ENCODE measurements around the gene SLC25A21. TPM values are rescaled to one million over a fixed set of nuclear protein-coding genes. Genes with fewer than 3 reads are reported as not detected.

SLC25A21 gene
- total RNA-seq, 1 donor from 2014 or later: not detected

GRCh38 chr14:36664322-36665193, 507.8 kb downstream of the SLC25A21 start:
- Mint-ChIP-seq H3K27ac (no peak overlapping the region), H3K4me1 (peaks cover 26% of the 10 kb centered on the region), H3K4me3 (no peak overlapping the region), H3K36me3 (ENCODE audit: low read depth) (no peaks in the 10 kb centered on the region), H3K27me3 (peaks cover 71% of the 10 kb centered on the region), H3K9me3 (no peaks in the 10 kb centered on the region)
- intact Hi-C loops (cut with micrococcal nuclease): no loop called here
- no peak for ATAC-seq (ENCODE audit: low read depth)
- DNase-seq: no peak
- ChIA-PET POLR2A (no interaction called here), CTCF (no interaction called here)
- no peak for TF ChIP-seq CTCF (IDR thresholded peaks at IDR 0.05)

- intact Hi-C loops (cut with micrococcal nuclease): no loop called here
- ATAC-seq (ENCODE audit: low read depth) (no peak), DNase-seq (no peak)
- ChIA-PET CTCF (no interaction called here), POLR2A (interaction anchor here (0.6 kb wide), 1 partner anchor 26 kb away, joined by 3 read pairs; no protein-coding TSS in a partner anchor)
- peaks cover 80% of the 10 kb centered on the region for H3K27me3 Mint-ChIP-seq
- H3K4me1 Mint-ChIP-seq: peaks cover 26% of the 10 kb centered on the region
- H3K9me3 Mint-ChIP-seq: no peaks in the 10 kb centered on the region
- TF ChIP-seq CTCF (IDR thresholded peaks at IDR 0.05): no peak
- H3K27ac Mint-ChIP-seq: no peak overlapping the region
- no peak overlapping the region for H3K4me3 Mint-ChIP-seq
- no peaks in the 10 kb centered on the region for H3K36me3 Mint-ChIP-seq (ENCODE audit: low read depth)
Measured at GRCh38 chr14:36663404-36664321, 508.7 kb downstream of the SLC25A21 start.

DNA sequence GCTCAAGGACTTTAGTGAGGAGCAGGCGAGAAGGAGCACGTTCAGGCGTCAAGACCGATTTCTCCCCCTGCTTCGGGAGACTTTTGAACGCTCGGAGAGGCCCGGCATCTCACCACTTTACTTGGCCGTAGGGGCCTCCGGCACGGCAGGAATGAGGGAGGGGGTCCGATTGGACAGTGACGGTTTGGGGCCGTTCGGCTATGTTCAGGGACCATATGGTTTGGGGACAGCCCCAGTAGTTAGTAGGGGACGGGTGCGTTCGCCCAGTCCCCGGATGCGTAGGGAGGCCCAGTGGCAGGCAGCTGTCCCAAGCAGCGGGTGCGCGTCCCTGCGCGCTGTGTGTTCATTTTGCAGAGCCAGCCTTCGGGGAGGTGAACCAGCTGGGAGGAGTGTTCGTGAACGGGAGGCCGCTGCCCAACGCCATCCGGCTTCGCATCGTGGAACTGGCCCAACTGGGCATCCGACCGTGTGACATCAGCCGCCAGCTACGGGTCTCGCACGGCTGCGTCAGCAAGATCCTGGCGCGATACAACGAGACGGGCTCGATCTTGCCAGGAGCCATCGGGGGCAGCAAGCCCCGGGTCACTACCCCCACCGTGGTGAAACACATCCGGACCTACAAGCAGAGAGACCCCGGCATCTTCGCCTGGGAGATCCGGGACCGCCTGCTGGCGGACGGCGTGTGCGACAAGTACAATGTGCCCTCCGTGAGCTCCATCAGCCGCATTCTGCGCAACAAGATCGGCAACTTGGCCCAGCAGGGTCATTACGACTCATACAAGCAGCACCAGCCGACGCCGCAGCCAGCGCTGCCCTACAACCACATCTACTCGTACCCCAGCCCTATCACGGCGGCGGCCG, 509.6 kb downstream of the SLC25A21 start:
- no peak for DNase-seq
- ChIA-PET CTCF (no interaction called here), POLR2A (no interaction called here)
- no peak for ATAC-seq (ENCODE audit: low read depth)
- Mint-ChIP-seq H3K36me3 (ENCODE audit: low read depth) (no peaks in the 10 kb centered on the region), H3K4me3 (no peak overlapping the region), H3K27me3 (peaks cover 81% of the 10 kb centered on the region), H3K4me1 (peaks cover 26% of the 10 kb centered on the region), H3K27ac (no peak overlapping the region), H3K9me3 (no peaks in the 10 kb centered on the region)
- TF ChIP-seq CTCF (IDR thresholded peaks at IDR 0.05): no peak
- intact Hi-C loops (cut with micrococcal nuclease): no loop called here

GRCh38 chr14:36662258-36662542, 510.2 kb downstream of the SLC25A21 start:
- CTCF ChIA-PET: no interaction called here

More at GRCh38 chr14:36662258-36662542, 510.2 kb downstream of the SLC25A21 start:
- H3K36me3 Mint-ChIP-seq (ENCODE audit: low read depth): no peaks in the 10 kb centered on the region
- H3K9me3 Mint-ChIP-seq: no peaks in the 10 kb centered on the region
- H3K27ac Mint-ChIP-seq: no peak overlapping the region
- DNase-seq (no peak), ATAC-seq (ENCODE audit: low read depth) (no peak)
- peaks cover 26% of the 10 kb centered on the region for H3K4me1 Mint-ChIP-seq
- no peak overlapping the region for H3K4me3 Mint-ChIP-seq
- peaks cover 77% of the 10 kb centered on the region for H3K27me3 Mint-ChIP-seq
- intact Hi-C loops (cut with micrococcal nuclease): no loop called here
- TF ChIP-seq CTCF (IDR thresholded peaks at IDR 0.05): no peak
- POLR2A ChIA-PET: no interaction called here

All from activated B cell treated with CpG ODN at 0.5 μM for 24 hours (primary cell).